ENCODE measurements around the gene DVL2.

Gene DVL2

DNA sequence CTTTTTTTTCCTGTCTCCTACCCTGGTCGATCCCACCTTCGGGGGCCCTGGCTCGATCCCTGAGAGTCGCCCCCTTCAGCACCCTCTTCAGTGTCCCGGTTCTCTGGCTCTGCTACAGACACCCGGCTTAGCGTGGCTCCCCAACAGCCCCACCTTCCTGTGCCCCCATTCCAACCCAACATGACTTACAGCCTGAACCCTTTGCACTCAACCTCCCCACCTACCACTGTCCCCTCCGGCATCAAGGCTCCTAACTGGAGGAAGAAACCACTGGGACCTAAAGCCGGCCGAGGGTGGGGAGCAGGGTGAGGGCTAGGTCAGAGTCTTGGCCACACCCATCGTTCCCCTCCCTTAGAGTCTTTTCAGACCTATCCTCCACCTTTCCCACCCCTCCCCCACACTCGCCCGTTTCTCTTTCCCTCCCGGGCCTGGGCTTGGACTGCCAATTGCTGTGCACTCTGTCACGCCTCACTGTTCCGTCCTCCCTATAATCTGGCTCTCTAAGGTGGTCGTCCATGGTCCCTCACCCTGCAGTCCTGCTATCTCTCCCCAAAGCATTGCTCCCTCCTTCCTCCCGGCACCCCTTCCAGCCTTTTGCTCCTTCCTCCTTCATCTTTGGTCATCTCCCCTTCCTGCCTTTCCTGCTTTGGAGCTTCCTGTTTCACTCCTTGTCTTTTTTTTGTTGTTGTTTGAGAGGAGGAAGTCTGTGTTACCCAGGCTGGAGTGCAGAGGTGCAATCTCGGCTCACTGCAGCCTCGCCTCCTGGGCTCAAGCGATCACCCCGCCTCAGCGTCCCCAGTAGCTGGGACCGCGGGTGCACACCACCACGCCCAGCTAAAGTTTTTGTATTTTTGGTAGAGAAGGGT lies 28.9 kb upstream of the DVL2 start (continued):
- TF ChIP-seq, protein P1, sequence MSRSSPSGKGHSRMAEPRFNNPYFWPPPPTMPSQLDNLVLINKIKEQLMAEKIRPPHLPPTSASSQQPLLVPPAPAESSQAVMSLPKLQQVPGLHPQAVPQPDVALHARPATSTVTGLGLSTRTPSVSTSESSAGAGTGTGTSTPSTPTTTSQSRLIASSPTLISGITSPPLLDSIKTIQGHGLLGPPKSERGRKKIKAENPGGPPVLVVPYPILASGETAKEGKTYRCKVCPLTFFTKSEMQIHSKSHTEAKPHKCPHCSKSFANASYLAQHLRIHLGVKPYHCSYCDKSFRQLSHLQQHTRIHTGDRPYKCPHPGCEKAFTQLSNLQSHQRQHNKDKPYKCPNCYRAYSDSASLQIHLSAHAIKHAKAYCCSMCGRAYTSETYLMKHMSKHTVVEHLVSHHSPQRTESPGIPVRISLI (tag by site-specific recombination; IDR thresholded peaks at IDR 0.05): peak; percentile 38; the same call in 1 of the 2 replicates
- TF ChIP-seq, protein P2, sequence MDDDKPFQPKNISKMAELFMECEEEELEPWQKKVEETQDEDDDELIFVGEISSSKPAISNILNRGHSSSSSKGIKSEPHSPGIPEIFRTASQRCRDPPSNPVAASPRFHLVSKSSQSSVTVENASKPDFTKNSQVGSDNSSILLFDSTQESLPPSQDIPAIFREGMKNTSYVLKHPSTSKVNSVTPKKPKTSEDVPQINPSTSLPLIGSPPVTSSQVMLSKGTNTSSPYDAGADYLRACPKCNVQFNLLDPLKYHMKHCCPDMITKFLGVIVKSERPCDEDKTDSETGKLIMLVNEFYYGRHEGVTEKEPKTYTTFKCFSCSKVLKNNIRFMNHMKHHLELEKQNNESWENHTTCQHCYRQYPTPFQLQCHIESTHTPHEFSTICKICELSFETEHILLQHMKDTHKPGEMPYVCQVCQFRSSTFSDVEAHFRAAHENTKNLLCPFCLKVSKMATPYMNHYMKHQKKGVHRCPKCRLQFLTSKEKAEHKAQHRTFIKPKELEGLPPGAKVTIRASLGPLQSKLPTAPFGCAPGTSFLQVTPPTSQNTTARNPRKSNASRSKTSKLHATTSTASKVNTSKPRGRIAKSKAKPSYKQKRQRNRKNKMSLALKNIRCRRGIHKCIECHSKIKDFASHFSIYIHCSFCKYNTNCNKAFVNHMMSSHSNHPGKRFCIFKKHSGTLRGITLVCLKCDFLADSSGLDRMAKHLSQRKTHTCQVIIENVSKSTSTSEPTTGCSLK (tag by site-specific recombination; IDR thresholded peaks at IDR 0.05): no peak
- TF ChIP-seq SP7 (tag by site-specific recombination; IDR thresholded peaks at IDR 0.05) (peak; percentile 27; the same call in 1 of the 2 replicates), ZNF19 (tag by site-specific recombination; IDR thresholded peaks at IDR 0.05; ENCODE audit: low read depth) (no peak), ZNF292 (tag by site-specific recombination; IDR thresholded peaks at IDR 0.05; ENCODE audit: borderline replicate concordance, low read depth) (no peak), ZNF324 (tag by site-specific recombination; IDR thresholded peaks at IDR 0.05) (0 out of 2 replicates have a peak, but pooled peaks have one; percentile 51), ZNF16 (tag by site-specific recombination; IDR thresholded peaks at IDR 0.05; ENCODE audit: low read depth) (no peak), ZNF148 (tag by site-specific recombination; IDR thresholded peaks at IDR 0.05; ENCODE audit: borderline replicate concordance) (no peak), ZNF544 (tag by site-specific recombination; IDR thresholded peaks at IDR 0.05) (no peak), ZBTB10 (tag by site-specific recombination; IDR thresholded peaks at IDR 0.05) (peak; percentile 12; the same call in 1 of the 2 replicates), ELK4 (IDR thresholded peaks at IDR 0.05; ENCODE audit: borderline replicate concordance, low read depth, low read length) (no peak), PRDM6 (tag by site-specific recombination; IDR thresholded peaks at IDR 0.05) (no peak), ZNF623 (tag by site-specific recombination; IDR thresholded peaks at IDR 0.05) (no peak), BCL11A (tag by site-specific recombination; IDR thresholded peaks at IDR 0.05; ENCODE audit: low read depth) (no peak), ZNF610 (tag by site-specific recombination; IDR thresholded peaks at IDR 0.05; ENCODE audit: borderline replicate concordance) (no peak), ZNF423 (tag by site-specific recombination; IDR thresholded peaks at IDR 0.05) (no peak), HOXA7 (CRISPR knock-in tag; IDR thresholded peaks at IDR 0.05; ENCODE audit: borderline replicate concordance) (no peak), GLIS1 (tag by site-specific recombination; IDR thresholded peaks at IDR 0.05) (peak; percentile 31), ZNF133 (tag by site-specific recombination; IDR thresholded peaks at IDR 0.05) (no peak), KLF16 (tag by site-specific recombination; IDR thresholded peaks at IDR 0.05) (no peak), SP2 (tag by site-specific recombination; IDR thresholded peaks at IDR 0.05) (peak; percentile 45), SP3 (tag by site-specific recombination; IDR thresholded peaks at IDR 0.05) (peak; percentile 23; the same call in 1 of the 2 replicates)
- TF ChIP-seq, protein P3, sequence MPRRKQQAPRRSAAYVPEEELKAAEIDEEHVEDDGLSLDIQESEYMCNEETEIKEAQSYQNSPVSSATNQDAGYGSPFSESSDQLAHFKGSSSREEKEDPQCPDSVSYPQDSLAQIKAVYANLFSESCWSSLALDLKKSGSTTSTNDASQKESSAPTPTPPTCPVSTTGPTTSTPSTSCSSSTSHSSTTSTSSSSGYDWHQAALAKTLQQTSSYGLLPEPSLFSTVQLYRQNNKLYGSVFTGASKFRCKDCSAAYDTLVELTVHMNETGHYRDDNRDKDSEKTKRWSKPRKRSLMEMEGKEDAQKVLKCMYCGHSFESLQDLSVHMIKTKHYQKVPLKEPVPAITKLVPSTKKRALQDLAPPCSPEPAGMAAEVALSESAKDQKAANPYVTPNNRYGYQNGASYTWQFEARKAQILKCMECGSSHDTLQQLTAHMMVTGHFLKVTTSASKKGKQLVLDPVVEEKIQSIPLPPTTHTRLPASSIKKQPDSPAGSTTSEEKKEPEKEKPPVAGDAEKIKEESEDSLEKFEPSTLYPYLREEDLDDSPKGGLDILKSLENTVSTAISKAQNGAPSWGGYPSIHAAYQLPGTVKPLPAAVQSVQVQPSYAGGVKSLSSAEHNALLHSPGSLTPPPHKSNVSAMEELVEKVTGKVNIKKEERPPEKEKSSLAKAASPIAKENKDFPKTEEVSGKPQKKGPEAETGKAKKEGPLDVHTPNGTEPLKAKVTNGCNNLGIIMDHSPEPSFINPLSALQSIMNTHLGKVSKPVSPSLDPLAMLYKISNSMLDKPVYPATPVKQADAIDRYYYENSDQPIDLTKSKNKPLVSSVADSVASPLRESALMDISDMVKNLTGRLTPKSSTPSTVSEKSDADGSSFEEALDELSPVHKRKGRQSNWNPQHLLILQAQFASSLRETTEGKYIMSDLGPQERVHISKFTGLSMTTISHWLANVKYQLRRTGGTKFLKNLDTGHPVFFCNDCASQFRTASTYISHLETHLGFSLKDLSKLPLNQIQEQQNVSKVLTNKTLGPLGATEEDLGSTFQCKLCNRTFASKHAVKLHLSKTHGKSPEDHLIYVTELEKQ (tag by site-specific recombination; IDR thresholded peaks at IDR 0.05; ENCODE audit: borderline replicate concordance): 0 out of 2 replicates have a peak, but pooled peaks have one; percentile 30

Measured in HEK293 (cell line).